Transverse colon (tissue), 3 donors: Measurements from ENCODE around the gene PCNX1.

ENCODE experiments used
- POLR2A ChIP-seq: fragments of 450-650 bp; IDR thresholded peaks from one replicate; pipeline ENCODE4 v1.6.1; 2016; ENCODE audit warnings: antibody characterized with exemption, mild to moderate bottlenecking, moderate library complexity
- TF ChIP-seq, protein P1 (sequence below), 5 experiments: fragments of 200-600 bp in 3 of 5; fragments of 450-650 bp in 2 of 5; sonication (generic) in 3 of 5; IDR thresholded peaks; 1 replicate in 2 of 5; 2 replicates in 3 of 5; pipeline ENCODE4 v1.5.1; 2016 to 2017; ENCODE audit warnings: antibody characterized with exemption in 5 of 5, inconsistent platforms in 3 of 5, mild to moderate bottlenecking in 2 of 5, moderate library complexity in 1 of 5

DNA sequence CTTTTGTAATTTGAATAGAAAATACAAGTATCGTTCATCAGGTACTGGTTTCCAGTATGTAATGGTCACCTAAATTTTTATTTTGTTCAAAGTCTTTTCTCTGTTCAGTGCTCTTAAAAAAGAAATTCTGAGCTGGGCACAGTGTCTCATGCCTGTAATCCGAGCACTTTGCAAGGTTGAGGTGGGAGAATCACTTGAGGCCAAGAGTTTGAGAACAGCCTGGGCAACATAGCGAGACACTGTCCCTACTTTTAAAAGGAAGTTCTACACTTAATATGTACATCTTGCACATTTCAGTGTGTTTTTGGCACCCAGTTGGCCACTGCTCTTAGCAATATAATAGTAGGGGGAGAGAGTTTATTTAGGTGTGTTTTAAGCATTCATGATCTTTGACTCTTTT, 27.9 kb downstream of the PCNX1 start:
- TF ChIP-seq, protein P1, sequence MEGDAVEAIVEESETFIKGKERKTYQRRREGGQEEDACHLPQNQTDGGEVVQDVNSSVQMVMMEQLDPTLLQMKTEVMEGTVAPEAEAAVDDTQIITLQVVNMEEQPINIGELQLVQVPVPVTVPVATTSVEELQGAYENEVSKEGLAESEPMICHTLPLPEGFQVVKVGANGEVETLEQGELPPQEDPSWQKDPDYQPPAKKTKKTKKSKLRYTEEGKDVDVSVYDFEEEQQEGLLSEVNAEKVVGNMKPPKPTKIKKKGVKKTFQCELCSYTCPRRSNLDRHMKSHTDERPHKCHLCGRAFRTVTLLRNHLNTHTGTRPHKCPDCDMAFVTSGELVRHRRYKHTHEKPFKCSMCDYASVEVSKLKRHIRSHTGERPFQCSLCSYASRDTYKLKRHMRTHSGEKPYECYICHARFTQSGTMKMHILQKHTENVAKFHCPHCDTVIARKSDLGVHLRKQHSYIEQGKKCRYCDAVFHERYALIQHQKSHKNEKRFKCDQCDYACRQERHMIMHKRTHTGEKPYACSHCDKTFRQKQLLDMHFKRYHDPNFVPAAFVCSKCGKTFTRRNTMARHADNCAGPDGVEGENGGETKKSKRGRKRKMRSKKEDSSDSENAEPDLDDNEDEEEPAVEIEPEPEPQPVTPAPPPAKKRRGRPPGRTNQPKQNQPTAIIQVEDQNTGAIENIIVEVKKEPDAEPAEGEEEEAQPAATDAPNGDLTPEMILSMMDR (IDR thresholded peaks at IDR 0.05): no peak
- no peak for TF ChIP-seq POLR2A
